Colon (tissue), 2 donors: ENCODE results near the gene SOX5.

Experiments
- FAIRE-seq: peaks from 2 replicates; lab custom pipeline; 2012; peaks lifted over from hg19 to GRCh38; lab: Jason Lieb, UNC
- donor health status: control.
- donor health status: control.

SOX5 gene

DNA sequence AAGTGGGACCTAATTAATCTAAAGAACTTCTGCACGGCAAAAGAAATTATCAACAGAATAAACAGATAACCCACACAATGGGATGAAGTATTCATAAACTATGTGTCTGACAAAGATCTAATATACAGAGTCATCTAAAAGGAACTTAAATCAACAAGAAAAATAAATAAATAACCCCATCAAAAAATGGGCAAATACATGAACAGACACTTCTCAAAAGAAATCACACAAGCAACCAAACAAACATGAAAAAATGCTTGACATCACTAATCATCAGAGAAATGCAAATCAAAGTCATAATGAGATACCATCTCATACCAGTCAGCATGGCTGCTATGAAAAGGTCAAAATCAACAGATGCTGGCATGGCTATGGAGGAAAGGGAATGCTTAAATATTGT is 466.9 kb downstream of the SOX5 start:
- FAIRE-seq = no peak
